NCI-H2107 treated with DMSO at 0.1 percent for 48 hours (cell line): ENCODE measurements around the gene ARHGAP45.

ENCODE experiments used
- DNase-seq: peaks from one replicate; lab custom pipeline; 2025; ENCODE audit not compliant: unreplicated experiment; lab: John Stamatoyannopoulos, UW

ARHGAP45 gene

DNA sequence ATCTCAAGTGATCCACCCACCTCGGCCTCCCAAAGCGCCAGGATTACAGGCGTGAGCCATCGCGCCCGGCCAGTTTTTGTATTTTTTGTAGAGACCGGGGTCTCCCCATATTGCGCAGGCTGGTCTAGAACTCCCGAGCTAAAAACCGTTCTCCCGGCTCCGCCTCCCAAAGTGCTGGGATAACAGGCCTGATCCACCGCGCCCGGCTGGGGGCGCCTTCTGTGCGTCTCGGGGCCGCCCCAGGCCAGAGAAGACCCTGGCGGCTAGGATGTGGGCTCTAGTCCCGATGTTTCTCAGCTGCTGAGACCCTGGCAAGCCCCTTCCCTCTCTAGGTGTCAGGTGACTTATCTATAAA, 3.6 kb downstream of the ARHGAP45 start:
- no peak for DNase-seq

DNA sequence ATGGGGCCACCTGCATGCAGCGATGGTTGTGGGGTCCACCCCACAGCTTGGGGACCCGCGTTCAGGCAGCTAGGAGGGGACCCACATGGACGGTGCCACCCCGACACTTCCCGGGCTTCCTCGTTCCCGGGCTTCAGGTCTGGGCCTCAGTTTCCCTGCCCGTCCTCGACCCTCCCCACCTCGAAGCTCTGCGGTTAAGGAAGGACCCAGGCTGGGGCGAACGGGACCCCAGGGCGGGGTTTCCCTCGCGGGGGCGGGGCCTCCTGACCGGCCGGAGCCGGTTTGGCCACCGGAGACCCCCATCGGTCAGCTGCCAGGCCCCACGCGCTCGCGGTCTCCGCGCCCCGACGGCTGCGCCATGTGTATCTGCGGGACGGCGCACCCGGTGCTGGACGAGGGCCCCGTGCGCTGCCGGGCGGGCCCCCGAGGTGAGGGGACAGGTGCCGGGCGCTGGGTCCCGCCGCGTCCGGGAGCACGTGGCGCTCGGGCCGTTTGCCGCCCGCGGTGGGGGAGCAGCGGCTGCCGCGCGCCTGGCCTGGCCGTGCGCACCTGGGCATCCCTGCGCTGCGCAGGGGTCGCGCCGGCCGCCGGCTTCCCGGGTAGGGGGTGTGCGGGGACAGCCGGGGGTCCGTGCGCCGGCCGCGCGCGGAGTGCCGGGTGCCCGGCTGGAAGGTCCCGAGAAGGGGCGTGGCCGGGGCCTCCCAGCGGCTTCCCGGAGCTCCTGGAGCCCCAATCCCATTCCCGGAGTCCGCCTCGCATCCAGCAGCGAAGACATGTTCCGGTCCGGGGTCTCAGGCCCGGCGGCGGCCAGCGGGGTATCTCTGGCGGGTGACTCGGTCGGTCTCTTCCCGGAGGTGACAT, 4.2 kb downstream of the ARHGAP45 start:
- DNase-seq = no peak

DNA sequence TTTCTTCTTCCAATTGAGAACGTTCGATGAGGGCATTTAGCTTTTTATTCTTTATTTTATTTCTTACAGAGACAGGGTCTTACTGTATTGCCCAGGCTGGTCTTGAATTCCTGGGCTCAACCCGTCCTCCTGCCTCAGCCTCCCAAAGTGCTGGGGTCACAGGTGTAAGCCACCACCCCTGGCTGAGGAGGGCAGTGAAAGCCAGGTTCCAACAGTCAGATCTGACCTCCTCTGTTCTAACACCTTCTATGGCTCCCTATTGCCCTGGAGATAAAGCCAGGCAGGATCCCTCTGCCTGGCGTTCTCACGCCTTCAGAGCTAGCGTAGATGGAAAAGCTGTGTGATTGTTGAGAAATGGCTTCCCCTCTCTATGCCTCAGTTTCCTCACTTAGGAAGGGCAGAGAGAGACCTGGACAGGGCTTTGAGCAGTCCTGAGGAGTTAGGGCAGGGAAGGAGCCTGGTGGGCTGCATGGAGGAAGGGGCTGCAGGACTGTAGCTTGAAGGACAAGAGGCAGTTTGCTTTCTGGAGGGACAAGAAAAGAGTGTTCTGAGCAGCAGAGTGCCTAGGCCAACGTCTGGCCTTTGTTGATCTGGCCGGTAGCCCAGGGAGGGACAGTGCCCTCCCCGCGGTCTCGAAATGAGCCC, 5.5 kb downstream of the ARHGAP45 start:
- DNase-seq = no peak

DNA sequence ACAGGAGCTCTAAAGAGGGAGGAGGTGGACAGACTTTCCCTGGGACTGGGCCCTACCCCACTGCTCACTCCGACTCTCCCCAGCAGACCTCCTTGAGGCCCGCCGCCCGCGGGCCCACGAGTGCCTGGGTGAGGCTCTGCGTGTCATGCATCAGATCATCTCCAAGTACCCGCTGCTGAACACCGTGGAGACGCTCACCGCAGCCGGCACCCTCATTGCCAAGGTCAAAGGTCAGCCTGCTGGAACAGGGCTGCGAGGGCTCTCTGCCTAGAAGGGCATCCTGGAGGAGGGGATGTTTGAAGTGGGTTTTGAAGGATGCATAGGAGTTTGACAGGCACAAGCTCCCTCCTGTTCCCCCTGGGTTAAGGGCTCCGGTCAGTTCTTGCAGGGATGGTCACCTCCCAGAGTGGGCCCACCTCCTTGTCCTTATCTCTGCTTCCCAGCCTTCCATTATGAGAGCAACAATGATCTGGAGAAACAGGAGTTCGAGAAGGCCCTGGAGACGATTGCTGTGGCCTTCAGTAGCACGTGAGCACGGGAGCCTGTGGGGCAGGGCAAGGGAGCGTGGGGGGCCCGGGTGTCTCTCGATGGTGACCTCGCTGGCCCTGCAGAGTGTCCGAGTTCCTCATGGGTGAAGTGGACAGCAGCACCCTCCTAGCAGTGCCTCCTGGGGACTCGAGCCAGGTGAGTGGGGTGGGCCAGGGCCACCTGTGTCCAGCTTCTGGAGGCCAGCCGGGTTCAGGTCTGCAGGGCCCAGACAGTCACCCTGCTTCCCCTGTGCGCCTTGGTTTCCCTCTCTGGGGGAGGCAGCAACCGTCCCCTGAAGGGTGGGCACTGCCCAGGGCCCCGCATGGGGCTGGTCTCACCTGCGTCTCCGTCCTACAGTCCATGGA, 6.3 kb downstream of the ARHGAP45 start:
- no peak for DNase-seq

- DNase-seq = no peak
Observed at GRCh38 chr19:1073956-1074517, 7.1 kb downstream of the ARHGAP45 start.

DNA sequence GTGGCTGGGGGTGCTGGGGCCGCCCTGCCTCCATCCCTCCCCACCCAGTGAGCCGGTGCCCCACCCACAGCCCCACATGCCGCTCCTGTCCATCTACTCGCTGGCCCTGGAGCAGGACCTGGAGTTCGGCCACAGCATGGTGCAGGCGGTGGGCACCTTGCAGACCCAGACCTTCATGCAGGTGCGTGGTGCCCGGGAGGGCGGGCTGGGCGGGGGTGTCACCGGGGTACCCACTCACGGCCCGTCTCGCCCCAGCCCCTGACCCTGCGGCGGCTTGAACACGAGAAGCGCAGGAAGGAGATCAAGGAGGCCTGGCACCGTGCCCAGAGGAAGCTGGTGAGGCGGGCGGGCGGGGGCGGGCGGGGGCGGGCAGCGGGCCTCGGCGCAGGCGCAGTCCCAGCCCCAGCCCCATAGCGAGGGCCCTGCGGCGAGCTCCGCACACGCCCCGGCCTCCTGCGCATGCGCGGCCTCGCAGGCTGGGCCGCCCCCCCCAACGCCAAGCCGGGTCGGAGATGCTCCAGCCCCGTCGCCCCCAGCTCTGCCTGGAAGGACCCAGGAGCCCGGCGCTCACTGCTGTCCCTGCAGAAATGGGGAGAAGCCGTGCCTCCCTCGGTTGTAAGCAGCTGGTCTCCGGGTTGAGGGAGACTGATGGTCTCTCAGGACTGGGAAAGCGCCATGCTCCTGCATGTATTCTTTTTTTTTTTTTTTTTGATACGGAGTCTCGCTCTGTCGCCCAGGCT, 7.7 kb downstream of the ARHGAP45 start:
- peak; percentile 65 for DNase-seq

GRCh38 chr19:1076046-1076386, 9.0 kb downstream of the ARHGAP45 start:
- DNase-seq = no peak

GRCh38 chr19:1076951-1077350, 10.0 kb downstream of the ARHGAP45 start:
- DNase-seq = no peak

- no peak for DNase-seq
Observed at GRCh38 chr19:1079566-1080111, 12.7 kb downstream of the ARHGAP45 start.

DNA sequence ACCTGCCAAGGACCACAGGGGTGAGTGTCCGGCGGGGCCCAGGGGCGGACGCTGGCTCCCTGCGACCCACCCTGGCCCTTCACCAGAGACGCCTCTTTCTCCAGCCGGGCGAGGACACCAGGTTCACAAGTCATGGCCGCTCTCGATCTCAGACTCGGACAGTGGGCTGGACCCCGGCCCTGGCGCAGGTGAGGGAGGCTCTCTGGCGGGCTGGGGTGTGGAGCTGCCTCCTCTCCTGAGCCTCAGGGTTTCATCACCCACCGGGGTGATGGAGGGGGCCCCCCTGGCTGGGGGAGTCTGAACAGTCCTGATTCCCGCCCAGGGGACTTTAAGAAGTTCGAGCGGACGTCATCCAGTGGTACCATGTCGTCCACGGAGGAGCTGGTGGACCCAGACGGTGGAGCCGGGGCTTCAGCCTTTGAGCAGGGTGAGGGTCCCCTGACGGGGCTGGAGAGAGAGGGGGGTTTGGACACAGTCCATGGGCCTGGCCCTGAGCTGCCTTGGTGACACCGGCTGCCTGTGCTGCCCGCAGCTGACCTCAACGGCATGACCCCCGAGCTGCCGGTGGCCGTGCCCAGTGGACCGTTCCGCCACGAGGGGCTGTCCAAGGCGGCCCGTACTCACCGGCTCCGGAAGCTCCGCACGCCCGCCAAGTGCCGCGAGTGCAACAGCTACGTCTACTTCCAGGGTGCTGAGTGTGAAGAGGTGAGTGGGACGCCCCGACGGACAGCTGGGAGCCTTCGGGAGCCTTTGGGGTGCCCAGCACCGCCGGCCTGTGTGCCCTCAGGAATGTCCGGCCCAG, 13.6 kb downstream of the ARHGAP45 start:
- DNase-seq = no peak

DNA sequence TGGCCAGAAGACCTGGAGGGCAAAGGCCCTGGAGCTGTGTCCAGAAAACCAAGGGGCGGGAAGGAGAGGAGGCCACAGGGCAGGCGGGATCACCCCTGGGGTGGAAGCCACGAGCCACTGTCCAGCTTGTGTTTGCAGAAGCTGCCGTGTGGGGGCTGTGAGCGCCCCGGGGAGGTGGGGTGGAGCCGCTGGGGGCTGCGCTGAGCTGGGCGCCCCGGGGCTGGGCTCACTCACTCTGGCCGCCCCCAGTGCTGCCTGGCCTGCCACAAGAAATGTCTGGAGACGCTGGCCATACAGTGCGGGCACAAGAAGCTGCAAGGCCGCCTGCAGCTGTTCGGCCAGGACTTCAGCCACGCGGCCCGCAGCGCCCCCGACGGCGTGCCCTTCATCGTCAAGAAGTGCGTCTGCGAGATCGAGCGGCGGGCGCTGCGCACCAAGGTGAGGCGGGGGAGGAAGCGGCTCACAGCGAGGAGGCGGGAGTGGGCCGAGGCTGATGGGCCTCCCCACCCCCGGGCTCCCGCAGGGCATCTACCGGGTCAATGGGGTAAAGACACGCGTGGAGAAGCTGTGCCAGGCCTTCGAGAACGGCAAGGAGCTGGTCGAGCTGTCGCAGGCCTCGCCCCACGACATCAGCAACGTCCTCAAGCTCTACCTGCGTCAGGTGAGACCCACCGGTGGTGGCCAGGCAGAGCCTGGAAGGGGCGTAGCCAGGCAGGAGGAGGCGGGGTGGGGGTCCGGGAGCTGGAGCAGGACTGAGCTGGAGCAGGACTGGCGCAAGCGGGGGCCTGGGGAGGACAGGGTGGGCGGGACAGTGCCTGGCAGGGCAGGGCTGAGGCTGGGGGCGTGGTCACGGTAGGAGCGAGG, 14.6 kb downstream of the ARHGAP45 start:
- no peak for DNase-seq

GRCh38 chr19:1082165-1082927, 15.4 kb downstream of the ARHGAP45 start:
- peak; percentile 28 for DNase-seq

GRCh38 chr19:1082928-1083816, 16.2 kb downstream of the ARHGAP45 start:
- no peak for DNase-seq

DNA sequence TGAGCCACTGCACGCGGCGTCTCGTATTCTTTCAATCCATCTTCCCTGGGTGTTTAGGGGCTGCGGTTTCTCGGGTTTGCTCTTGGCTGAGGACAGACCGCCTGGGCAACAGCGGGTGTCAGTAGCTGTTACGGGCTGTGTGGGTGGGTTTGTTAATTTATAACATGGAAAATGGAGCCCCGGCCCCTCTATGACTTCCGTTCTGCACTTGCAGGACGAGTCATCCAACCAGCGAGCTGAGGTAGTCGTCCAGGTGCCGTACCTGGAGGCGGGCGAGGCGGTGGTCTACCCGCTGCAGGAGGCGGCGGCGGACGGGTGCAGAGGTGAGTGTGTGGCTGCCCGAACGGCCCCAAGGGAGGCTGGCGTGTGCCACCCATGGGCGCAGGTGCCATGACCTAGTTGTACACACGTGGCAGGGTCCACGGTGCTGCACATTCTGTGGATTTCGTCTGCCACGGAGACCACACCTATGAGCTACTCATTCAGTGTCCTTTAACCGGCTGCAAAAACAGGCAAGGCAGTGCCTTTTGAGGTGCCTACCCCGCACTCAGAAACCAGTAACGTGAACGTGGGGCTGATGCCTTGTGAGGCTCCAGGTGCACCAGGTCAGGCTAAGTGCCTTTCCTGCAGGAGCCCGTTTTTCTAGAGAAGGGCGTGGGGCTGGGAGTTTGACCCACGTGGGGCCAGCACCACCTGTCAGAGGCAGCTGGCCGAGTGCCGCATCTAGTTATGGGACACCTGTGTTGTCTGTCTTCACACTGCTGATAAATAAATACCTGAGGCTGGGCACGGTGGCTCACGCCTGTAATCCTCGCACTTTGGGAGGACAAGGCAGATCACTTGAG, 17.3 kb downstream of the ARHGAP45 start:
- DNase-seq = no peak

DNA sequence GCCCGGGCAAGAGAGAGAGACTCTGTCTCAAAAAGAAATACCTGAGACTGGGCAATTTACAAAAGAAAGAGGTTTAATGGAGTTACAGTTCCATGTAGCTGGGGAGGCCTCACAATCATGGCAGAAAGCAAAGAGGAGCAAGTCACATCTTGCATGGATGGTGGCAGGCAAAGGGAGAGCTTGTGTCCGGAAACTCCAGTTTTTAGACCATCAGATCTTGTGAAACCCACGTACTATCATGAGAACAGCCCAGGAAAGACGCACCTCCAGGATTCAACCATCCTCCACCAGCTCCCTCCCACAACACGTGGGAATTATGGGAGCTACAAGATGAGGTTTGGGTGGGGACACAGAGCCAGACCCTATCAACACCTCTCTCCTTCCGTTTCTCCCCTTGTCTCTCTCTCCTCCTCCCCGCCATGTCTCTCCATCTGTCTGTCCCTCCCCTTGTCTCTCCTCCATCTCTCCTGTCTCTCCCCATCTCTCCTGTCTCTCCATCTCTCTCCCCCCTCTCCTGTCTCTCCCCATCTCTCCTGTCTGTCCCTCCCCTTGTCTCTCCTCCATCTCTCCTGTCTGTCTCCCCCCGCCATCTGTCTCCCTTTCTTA, 18.2 kb downstream of the ARHGAP45 start:
- DNase-seq = no peak
